HepG2 (cell line): ENCODE measurements around the gene RBP5. TPM values are rescaled to one million over a fixed set of nuclear protein-coding genes. Genes with fewer than 3 reads are reported as not detected.

ENCODE experiments used
- FIP1L1 ChIP-seq: fragments of 200-400 bp; formaldehyde crosslinking; IDR thresholded peaks from 2 replicates; pipeline ENCODE4 v1.6.1; 2018; ENCODE audit warnings: low read depth, mild to moderate bottlenecking, low read length, moderate library complexity, borderline replicate concordance; ENCODE audit not compliant: insufficient read depth
- MTA1 ChIP-seq: sonication (generic); formaldehyde crosslinking; IDR thresholded peaks from 2 replicates; pipeline ENCODE4 v1.4.0; 2020; ENCODE audit warnings: missing genetic modification reagents, mild to moderate bottlenecking, borderline replicate concordance
- MZF1 ChIP-seq: sonication (generic); formaldehyde crosslinking; IDR thresholded peaks from 2 replicates; pipeline ENCODE4 v1.8.1; 2023; ENCODE audit warnings: mild to moderate bottlenecking, missing genetic modification reagents, borderline replicate concordance
- NFATC3 ChIP-seq: sonication (generic); formaldehyde crosslinking; IDR thresholded peaks from 2 replicates; pipeline ENCODE4 v1.5.1; 2020; ENCODE audit warnings: mild to moderate bottlenecking, missing genetic modification reagents
- NR2F2 ChIP-seq: IDR thresholded peaks from 2 replicates; pipeline ENCODE4 v1.6.1; 2012; ENCODE audit warnings: low read depth, inconsistent platforms, borderline replicate concordance
- POGZ ChIP-seq: sonication (generic); formaldehyde crosslinking; IDR thresholded peaks from 2 replicates; pipeline ENCODE4 v1.4.0; 2020; ENCODE audit warnings: mild to moderate bottlenecking, missing genetic modification reagents
- RARA ChIP-seq: IDR thresholded peaks from 2 replicates; pipeline ENCODE4 v1.6.1; 2016; ENCODE audit warnings: missing genetic modification reagents, missing compliant biosample characterization
- TGIF2 ChIP-seq: IDR thresholded peaks from 2 replicates; pipeline ENCODE4 v1.6.1; 2016; ENCODE audit warnings: control low read depth, missing compliant biosample characterization
- TP53 ChIP-seq: sonication (generic); formaldehyde crosslinking; conservative IDR thresholded peaks from 2 replicates; pipeline ENCODE4 v1.4.0; 2020; ENCODE audit warnings: missing genetic modification reagents
- ZBTB7B ChIP-seq: sonication (generic); formaldehyde crosslinking; IDR thresholded peaks from 2 replicates; pipeline ENCODE4 v1.4.0; 2020; ENCODE audit warnings: missing genetic modification reagents
- ZFP91 ChIP-seq: sonication (generic); formaldehyde crosslinking; IDR thresholded peaks from 2 replicates; pipeline ENCODE4 v1.9.0; 2022; ENCODE audit warnings: missing genetic modification reagents, mild to moderate bottlenecking, borderline replicate concordance
- ZNF333 ChIP-seq: sonication (generic); formaldehyde crosslinking; IDR thresholded peaks from 2 replicates; pipeline ENCODE4 v1.4.0; 2020; ENCODE audit warnings: mild to moderate bottlenecking, missing genetic modification reagents, borderline replicate concordance
- ZNF34 ChIP-seq: sonication (generic); formaldehyde crosslinking; IDR thresholded peaks from 2 replicates; pipeline ENCODE4 v1.4.0; 2020; ENCODE audit warnings: mild to moderate bottlenecking, missing genetic modification reagents, borderline replicate concordance
- ZSCAN29 ChIP-seq: sonication (generic); formaldehyde crosslinking; conservative IDR thresholded peaks from 2 replicates; pipeline ENCODE4 v1.4.0; 2020; ENCODE audit warnings: mild to moderate bottlenecking, missing genetic modification reagents
- polyA plus RNA-seq, 8 experiments: library from polyadenylated mRNA; depleted of rRNA in 3 of 8; stranded (reverse) in 7 of 8; unstranded in 1 of 8; fragments of >200 nt; fragmentation: Illumina TruSeq in 4 of 8; extraction: Trizol in 4 of 8; gene quantifications; 2 replicates each; pipeline versions ENCODE4 v1.2.1 to v1.2.3, GENCODE V29; 2011 to 2016; ENCODE audit warnings: low read depth in 4 of 8, missing spikeins in 1 of 8, mixed read lengths in 1 of 8; ENCODE audit not compliant: insufficient read depth in 1 of 8
- total RNA-seq, 5 experiments: library from RNA; depleted of rRNA; stranded (reverse); fragments of >200 nt; fragmentation: Illumina TruSeq; extraction: Trizol; gene quantifications; 2 replicates each; pipeline ENCODE4 v1.2.3, GENCODE V29; 2016; ENCODE audit warnings: low read depth in 1 of 5
- TF ChIP-seq, protein P1 (sequence below): sonication (generic); formaldehyde crosslinking; IDR thresholded peaks from 2 replicates; pipeline ENCODE4 v1.5.0; 2020; ENCODE audit warnings: mild to moderate bottlenecking, missing genetic modification reagents
- TF ChIP-seq, protein P2 (sequence below): sonication (generic); formaldehyde crosslinking; IDR thresholded peaks from 2 replicates; pipeline ENCODE4 v1.8.1; 2023; ENCODE audit warnings: missing genetic modification reagents, mild to moderate bottlenecking, borderline replicate concordance
- TF ChIP-seq, protein P3 (sequence below): IDR thresholded peaks from 2 replicates; pipeline ENCODE4 v1.6.1; 2016; ENCODE audit warnings: low read depth, missing genetic modification reagents, missing compliant biosample characterization
- TF ChIP-seq, protein P4 (sequence below): sonication (generic); formaldehyde crosslinking; IDR thresholded peaks from 2 replicates; pipeline ENCODE4 v1.4.0; 2020; ENCODE audit warnings: missing genetic modification reagents

Gene RBP5
- total and polyA plus RNA-seq, 2 of the 13 experiments (the other 11 are each of a cell fraction or from before 2014, with no cell fraction given), result 13.8 to 19.8 TPM

DNA sequence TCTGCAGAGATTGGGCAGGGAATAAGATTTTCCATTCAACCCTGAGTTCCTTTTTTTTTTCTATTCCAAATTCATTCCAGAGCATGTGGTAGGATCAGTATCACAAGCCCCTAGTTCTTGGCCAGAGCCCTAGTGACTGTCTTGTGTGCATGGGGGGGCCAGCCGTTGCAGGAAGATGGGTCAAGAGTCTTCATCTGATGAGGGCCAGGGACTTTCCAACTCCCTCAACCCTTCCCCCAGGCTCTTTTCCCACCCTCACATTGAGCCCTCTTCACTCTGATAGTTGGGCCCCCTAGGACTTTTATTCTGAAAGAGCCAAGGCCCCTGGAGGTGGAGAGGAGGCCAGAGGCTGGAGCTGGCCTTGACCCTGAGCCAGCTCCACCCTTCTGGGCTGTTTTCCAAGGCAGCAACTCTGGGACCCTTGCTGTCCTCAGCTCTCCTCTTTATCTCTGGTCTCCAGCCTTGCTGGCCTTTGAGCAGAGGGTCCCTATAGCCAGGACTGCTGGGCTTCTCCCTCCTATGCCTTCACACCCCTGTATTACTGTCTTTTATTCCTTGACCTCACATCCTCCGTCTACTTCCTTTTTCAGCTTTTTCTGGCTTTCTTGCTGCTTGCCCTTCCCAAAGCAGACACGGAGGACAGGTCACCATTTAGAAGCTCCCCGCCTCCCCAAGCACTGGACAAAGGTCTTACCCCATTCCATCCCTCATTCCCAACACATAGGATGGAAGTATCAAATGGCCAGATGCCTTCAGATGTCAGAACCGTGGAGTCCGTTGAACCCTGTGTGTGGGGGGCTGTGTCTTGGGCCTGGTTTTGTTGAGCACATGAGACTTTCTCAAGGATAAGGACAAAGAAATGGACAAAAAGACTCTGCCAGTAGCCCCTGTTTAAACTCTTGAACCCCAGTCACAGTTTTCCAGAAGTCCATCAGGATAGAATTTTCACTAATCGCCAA is 5.6 kb downstream of the RBP5 start (continued):
- TF ChIP-seq ZNF34 (CRISPR knock-in tag) (no peak), POGZ (CRISPR knock-in tag) (peak; percentile 44; the same call in 1 of the 2 replicates), FIP1L1 (no peak), NFATC3 (CRISPR knock-in tag) (no peak), RARA (CRISPR knock-in tag) (peak; percentile 84), TP53 (CRISPR knock-in tag) (no peak), ZNF333 (CRISPR knock-in tag) (no peak), ZBTB7B (0 out of 2 replicates have a peak, but pooled peaks have one; percentile 55), MZF1 (CRISPR knock-in tag) (no peak), ZFP91 (CRISPR knock-in tag) (peak; percentile 13; the same call in 1 of the 2 replicates), MTA1 (CRISPR knock-in tag) (peak; percentile 69; the same call in 1 of the 2 replicates), ZSCAN29 (CRISPR knock-in tag) (0 out of 2 replicates have a peak, but pooled peaks have one; percentile 37), TGIF2 (CRISPR knock-in tag) (no peak), NR2F2 (peak; percentile 79)
- TF ChIP-seq, protein P1, sequence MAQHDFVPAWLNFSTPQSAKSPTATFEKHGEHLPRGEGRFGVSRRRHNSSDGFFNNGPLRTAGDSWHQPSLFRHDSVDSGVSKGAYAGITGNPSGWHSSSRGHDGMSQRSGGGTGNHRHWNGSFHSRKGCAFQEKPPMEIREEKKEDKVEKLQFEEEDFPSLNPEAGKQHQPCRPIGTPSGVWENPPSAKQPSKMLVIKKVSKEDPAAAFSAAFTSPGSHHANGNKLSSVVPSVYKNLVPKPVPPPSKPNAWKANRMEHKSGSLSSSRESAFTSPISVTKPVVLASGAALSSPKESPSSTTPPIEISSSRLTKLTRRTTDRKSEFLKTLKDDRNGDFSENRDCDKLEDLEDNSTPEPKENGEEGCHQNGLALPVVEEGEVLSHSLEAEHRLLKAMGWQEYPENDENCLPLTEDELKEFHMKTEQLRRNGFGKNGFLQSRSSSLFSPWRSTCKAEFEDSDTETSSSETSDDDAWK, result no peak
- TF ChIP-seq, protein P2, sequence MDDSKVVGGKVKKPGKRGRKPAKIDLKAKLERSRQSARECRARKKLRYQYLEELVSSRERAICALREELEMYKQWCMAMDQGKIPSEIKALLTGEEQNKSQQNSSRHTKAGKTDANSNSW (CRISPR knock-in tag), result no peak
- TF ChIP-seq, protein P3, sequence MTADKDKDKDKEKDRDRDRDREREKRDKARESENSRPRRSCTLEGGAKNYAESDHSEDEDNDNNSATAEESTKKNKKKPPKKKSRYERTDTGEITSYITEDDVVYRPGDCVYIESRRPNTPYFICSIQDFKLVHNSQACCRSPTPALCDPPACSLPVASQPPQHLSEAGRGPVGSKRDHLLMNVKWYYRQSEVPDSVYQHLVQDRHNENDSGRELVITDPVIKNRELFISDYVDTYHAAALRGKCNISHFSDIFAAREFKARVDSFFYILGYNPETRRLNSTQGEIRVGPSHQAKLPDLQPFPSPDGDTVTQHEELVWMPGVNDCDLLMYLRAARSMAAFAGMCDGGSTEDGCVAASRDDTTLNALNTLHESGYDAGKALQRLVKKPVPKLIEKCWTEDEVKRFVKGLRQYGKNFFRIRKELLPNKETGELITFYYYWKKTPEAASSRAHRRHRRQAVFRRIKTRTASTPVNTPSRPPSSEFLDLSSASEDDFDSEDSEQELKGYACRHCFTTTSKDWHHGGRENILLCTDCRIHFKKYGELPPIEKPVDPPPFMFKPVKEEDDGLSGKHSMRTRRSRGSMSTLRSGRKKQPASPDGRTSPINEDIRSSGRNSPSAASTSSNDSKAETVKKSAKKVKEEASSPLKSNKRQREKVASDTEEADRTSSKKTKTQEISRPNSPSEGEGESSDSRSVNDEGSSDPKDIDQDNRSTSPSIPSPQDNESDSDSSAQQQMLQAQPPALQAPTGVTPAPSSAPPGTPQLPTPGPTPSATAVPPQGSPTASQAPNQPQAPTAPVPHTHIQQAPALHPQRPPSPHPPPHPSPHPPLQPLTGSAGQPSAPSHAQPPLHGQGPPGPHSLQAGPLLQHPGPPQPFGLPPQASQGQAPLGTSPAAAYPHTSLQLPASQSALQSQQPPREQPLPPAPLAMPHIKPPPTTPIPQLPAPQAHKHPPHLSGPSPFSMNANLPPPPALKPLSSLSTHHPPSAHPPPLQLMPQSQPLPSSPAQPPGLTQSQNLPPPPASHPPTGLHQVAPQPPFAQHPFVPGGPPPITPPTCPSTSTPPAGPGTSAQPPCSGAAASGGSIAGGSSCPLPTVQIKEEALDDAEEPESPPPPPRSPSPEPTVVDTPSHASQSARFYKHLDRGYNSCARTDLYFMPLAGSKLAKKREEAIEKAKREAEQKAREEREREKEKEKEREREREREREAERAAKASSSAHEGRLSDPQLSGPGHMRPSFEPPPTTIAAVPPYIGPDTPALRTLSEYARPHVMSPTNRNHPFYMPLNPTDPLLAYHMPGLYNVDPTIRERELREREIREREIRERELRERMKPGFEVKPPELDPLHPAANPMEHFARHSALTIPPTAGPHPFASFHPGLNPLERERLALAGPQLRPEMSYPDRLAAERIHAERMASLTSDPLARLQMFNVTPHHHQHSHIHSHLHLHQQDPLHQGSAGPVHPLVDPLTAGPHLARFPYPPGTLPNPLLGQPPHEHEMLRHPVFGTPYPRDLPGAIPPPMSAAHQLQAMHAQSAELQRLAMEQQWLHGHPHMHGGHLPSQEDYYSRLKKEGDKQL (CRISPR knock-in tag), result no peak
- TF ChIP-seq, protein P4, sequence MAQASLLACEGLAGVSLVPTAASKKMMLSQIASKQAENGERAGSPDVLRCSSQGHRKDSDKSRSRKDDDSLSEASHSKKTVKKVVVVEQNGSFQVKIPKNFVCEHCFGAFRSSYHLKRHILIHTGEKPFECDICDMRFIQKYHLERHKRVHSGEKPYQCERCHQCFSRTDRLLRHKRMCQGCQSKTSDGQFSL (CRISPR knock-in tag), result 0 out of 2 replicates have a peak, but pooled peaks have one; percentile 28
